Panc1 (cell line): Measurements from ENCODE around the gene SIK2. TPM values are rescaled to one million over a fixed set of nuclear protein-coding genes. Genes with fewer than 3 reads are reported as not detected.

Experiments used
- ATAC-seq: fragments of 200-7000 bp; cut with Tn5 transposase; 2 replicates; pipeline ENCODE4 v1.9.1; 2020; ENCODE audit warnings: mild to moderate bottlenecking, moderate library complexity
- BruUV-seq: library from RNA; stranded (reverse); fragments of 400-500 nt; replicated peaks from 2 replicates; lab custom pipeline; 2021; lab: Mats Ljungman, UMichigan
- CTCF ChIA-PET: fragments of 300-600 bp; sonication (Branson Sonifier 250); formaldehyde crosslinking; loops from one replicate; lab custom pipeline; 2022; ENCODE audit warnings: antibody characterized with exemption; lab: Charles Lee
- POLR2A ChIA-PET: fragments of 300-600 bp; sonication (Branson Sonifier 250); formaldehyde crosslinking; loops from one replicate; lab custom pipeline; 2022; ENCODE audit warnings: antibody characterized with exemption; lab: Charles Lee
- DNase-seq: peaks from one replicate; pipeline ENCODE4 v3.0.0-alpha.2; 2010; ENCODE audit warnings: low read depth, low spot score
- H3K27ac ChIP-seq: 2 replicates; pipeline ENCODE4 v1.5.1; 2011; ENCODE audit warnings: mild to moderate bottlenecking, low read length, inconsistent platforms
- H3K27me3 ChIP-seq: fragments of 200-500 bp; sonication (Bioruptor generic); 2 replicates; pipeline ENCODE4 v1.6.0; 2014; ENCODE audit warnings: low read length, inconsistent platforms; ENCODE audit not compliant: control insufficient read depth, insufficient read depth
- H3K36me3 ChIP-seq: fragments of 200-500 bp; sonication (Bioruptor generic); 2 replicates; pipeline ENCODE4 v1.5.1; 2014; ENCODE audit warnings: inconsistent platforms, mild to moderate bottlenecking, low read length, moderate library complexity; ENCODE audit not compliant: control insufficient read depth, insufficient read depth
- H3K4me1 ChIP-seq: 2 replicates; pipeline ENCODE4 v1.5.1; 2011; ENCODE audit warnings: inconsistent platforms, mild to moderate bottlenecking, low read length, moderate library complexity; ENCODE audit not compliant: control insufficient read depth, insufficient read depth
- H3K4me3 ChIP-seq, 2 experiments: 2 replicates each; pipeline ENCODE4 v1.5.1; 2011 to 2012; ENCODE audit warnings: low read depth in 2 of 2, low read length in 2 of 2, mild to moderate bottlenecking in 2 of 2, inconsistent platforms in 1 of 2, moderate library complexity in 1 of 2
- H3K9me3 ChIP-seq: fragments of 200-500 bp; sonication (Bioruptor generic); 2 replicates; pipeline ENCODE4 v1.5.1; 2014; ENCODE audit warnings: low read depth, mild to moderate bottlenecking, inconsistent platforms, low read length, moderate library complexity; ENCODE audit not compliant: control insufficient read depth, insufficient read depth
- POLR2AphosphoS5 ChIP-seq: IDR thresholded peaks from 2 replicates; pipeline ENCODE4 v1.6.1; 2012; ENCODE audit warnings: mild to moderate bottlenecking, low read depth, low read length, moderate library complexity
- SIN3A ChIP-seq: IDR thresholded peaks from 2 replicates; pipeline ENCODE4 v1.6.1; 2012; ENCODE audit warnings: low read depth, mild to moderate bottlenecking, low read length, moderate library complexity, borderline replicate concordance; ENCODE audit not compliant: insufficient read depth
- TCF7L2 ChIP-seq: IDR thresholded peaks from 2 replicates; pipeline ENCODE4 v1.6.1; 2011; ENCODE audit warnings: mild to moderate bottlenecking, low read depth, low read length, inconsistent platforms
- in situ Hi-C: cut with HindIII; loops from 2 replicates; pipeline ENCODE4 v1.10.0; 2016; ENCODE audit warnings: low sequenced_read_pairs, low pct_unique_long_range_greater_than_20kb
- intact Hi-C: fragments of 100-400 bp; cut with micrococcal nuclease; formaldehyde crosslinking; loops from one replicate; pipeline ENCODE4 v1.10.0; 2022; ENCODE audit not compliant: unreplicated experiment
- total RNA-seq: library from RNA; stranded (reverse); gene quantifications from one replicate; pipeline ENCODE4 v1.2.1, GENCODE V29; 2021; ENCODE audit not compliant: unreplicated experiment
- TF ChIP-seq, protein P1 (sequence below): fragments of 450-650 bp; IDR thresholded peaks from 2 replicates; pipeline ENCODE4 v1.5.1; 2017; ENCODE audit warnings: mild to moderate bottlenecking
- TF ChIP-seq, protein P2 (sequence below), 2 experiments: IDR thresholded peaks; 2 replicates each; pipeline ENCODE4 v1.6.1; 2011 to 2012; ENCODE audit warnings: low read depth in 2 of 2, control low read depth in 1 of 2, low read length in 1 of 2, mild to moderate bottlenecking in 1 of 2, moderate library complexity in 1 of 2; ENCODE audit not compliant: insufficient read depth in 1 of 2

Gene SIK2
- total RNA-seq, 1 experiment from 2014 or later: 17.0 TPM

- TF ChIP-seq, protein P1, sequence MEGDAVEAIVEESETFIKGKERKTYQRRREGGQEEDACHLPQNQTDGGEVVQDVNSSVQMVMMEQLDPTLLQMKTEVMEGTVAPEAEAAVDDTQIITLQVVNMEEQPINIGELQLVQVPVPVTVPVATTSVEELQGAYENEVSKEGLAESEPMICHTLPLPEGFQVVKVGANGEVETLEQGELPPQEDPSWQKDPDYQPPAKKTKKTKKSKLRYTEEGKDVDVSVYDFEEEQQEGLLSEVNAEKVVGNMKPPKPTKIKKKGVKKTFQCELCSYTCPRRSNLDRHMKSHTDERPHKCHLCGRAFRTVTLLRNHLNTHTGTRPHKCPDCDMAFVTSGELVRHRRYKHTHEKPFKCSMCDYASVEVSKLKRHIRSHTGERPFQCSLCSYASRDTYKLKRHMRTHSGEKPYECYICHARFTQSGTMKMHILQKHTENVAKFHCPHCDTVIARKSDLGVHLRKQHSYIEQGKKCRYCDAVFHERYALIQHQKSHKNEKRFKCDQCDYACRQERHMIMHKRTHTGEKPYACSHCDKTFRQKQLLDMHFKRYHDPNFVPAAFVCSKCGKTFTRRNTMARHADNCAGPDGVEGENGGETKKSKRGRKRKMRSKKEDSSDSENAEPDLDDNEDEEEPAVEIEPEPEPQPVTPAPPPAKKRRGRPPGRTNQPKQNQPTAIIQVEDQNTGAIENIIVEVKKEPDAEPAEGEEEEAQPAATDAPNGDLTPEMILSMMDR: no peak
- no peak for TF ChIP-seq POLR2AphosphoS5
- TF ChIP-seq, protein P2, sequence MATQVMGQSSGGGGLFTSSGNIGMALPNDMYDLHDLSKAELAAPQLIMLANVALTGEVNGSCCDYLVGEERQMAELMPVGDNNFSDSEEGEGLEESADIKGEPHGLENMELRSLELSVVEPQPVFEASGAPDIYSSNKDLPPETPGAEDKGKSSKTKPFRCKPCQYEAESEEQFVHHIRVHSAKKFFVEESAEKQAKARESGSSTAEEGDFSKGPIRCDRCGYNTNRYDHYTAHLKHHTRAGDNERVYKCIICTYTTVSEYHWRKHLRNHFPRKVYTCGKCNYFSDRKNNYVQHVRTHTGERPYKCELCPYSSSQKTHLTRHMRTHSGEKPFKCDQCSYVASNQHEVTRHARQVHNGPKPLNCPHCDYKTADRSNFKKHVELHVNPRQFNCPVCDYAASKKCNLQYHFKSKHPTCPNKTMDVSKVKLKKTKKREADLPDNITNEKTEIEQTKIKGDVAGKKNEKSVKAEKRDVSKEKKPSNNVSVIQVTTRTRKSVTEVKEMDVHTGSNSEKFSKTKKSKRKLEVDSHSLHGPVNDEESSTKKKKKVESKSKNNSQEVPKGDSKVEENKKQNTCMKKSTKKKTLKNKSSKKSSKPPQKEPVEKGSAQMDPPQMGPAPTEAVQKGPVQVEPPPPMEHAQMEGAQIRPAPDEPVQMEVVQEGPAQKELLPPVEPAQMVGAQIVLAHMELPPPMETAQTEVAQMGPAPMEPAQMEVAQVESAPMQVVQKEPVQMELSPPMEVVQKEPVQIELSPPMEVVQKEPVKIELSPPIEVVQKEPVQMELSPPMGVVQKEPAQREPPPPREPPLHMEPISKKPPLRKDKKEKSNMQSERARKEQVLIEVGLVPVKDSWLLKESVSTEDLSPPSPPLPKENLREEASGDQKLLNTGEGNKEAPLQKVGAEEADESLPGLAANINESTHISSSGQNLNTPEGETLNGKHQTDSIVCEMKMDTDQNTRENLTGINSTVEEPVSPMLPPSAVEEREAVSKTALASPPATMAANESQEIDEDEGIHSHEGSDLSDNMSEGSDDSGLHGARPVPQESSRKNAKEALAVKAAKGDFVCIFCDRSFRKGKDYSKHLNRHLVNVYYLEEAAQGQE (IDR thresholded peaks at IDR 0.05; ENCODE audit: insufficient read depth in 1 of 2, low read depth in 2 of 2, low read length in 1 of 2): no peak
- TF ChIP-seq TCF7L2: no peak
- no peak for TF ChIP-seq SIN3A
- intact Hi-C loops: no loop called here
- in situ Hi-C loops: no loop called here
- DNase-seq (no peak), ATAC-seq (no peak)
- POLR2A ChIA-PET: interaction anchor here (0.6 kb wide), 1 partner anchor 35 kb away, joined by 3 read pairs; no protein-coding TSS in a partner anchor
- H3K27me3 ChIP-seq: no peaks in the 10 kb centered on the region
- CTCF ChIA-PET: no interaction called here
- no peaks in the 10 kb centered on the region for H3K9me3 ChIP-seq
- BruUV-seq: no TSS peak
- H3K36me3 ChIP-seq: no peaks in the 10 kb centered on the region
- H3K4me3 ChIP-seq: no peak overlapping the region; a peak in 1 of 4 replicates
- H3K4me1 ChIP-seq: peaks cover 7% of the 10 kb centered on the region
- no peak overlapping the region for H3K27ac ChIP-seq
Observed at GRCh38 chr11:111598148-111598547, 4.1 kb upstream of the SIK2 start.

DNA sequence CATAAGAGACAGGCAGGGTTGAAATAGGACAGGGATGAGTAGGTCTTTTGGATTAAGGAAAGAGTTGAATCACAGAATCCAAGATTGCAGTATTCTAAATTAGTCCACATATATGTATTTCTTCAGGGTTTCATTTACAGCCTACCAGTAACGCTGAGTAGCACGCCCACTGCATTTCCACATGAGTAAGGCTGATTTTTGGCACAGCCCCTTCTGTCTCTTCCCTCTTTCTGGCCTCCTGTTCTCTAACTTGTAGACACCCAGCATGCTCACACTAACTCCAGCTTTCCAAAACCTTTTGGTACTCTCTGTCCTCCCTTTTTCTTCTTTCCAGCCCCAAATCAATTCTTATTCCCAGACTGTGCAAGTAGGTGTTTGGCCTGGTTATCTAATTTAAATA, 3.7 kb upstream of the SIK2 start:
- H3K4me3 ChIP-seq: no peak overlapping the region
- in situ Hi-C loops: no loop called here
- H3K4me1 ChIP-seq: peaks cover 7% of the 10 kb centered on the region
- no peak for ATAC-seq
- CTCF ChIA-PET: no interaction called here
- DNase-seq: no peak
- intact Hi-C loops: no loop called here
- BruUV-seq: no TSS peak
- H3K36me3 ChIP-seq: no peaks in the 10 kb centered on the region
- POLR2A ChIA-PET: no interaction called here
- TF ChIP-seq SIN3A (no peak), POLR2AphosphoS5 (no peak), TCF7L2 (no peak)
- TF ChIP-seq, protein P2 (IDR thresholded peaks at IDR 0.05; ENCODE audit: insufficient read depth in 1 of 2, low read depth in 2 of 2, low read length in 1 of 2): no peak
- TF ChIP-seq, protein P1: no peak
- H3K27me3 ChIP-seq: no peaks in the 10 kb centered on the region
- no peaks in the 10 kb centered on the region for H3K9me3 ChIP-seq
- H3K27ac ChIP-seq: no peak overlapping the region
